ENCODE measurements around the gene TOX2. TPM values are rescaled to one million over a fixed set of nuclear protein-coding genes. Genes with fewer than 3 reads are reported as not detected.

Gene TOX2
- total and polyA plus RNA-seq, 10 donors: 1.1 to 6.4 (median 5.0) TPM

DNA sequence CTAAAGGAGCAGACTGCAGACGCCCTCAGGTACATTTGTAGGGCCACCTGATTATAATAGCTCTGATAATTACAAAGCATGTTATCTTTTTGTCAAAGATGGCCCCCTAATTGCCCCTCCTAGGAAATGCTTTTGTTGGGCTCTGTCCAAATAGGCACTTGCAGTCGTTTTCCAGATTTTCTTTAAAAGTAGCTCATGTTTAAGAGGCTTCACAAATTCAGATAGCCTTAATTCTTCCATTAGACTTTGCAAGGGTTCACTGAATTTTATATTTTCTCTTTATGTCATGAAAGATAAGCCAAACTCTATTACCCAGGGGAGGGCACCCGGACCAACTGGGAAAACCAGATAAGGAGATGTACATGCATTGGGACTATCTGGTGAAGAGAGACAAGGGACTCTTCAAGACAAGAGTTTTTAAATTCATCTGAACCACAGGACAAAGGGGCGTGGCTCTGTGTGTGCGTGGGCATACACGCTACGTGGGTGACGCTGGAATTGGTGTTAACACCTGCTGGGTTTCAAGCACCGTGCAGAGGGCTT lies 95.6 kb downstream of the TOX2 start:
- WGBS, 5 donors: 61 to 76% (median 67%) methylated on average over 9 of the region's 9 CpGs
- no peak overlapping the region for H3K27ac ChIP-seq
- H3K27me3 ChIP-seq (replicated peaks in 1 of 7): peaks cover 0 to 26% (median 0%) of the 10 kb centered on the region in 7 donors
- H3K4me1 ChIP-seq: peaks cover 0 to 18% (median 11%) of the 10 kb centered on the region in 6 donors
- intact Hi-C loops (cut with DNase I; ENCODE audit: low total_unique reads): no loop called here
- DNase-seq: no peak
- TF ChIP-seq POLR2AphosphoS5 (IDR thresholded peaks at IDR 0.05) (no peak), POLR2A (IDR thresholded peaks at IDR 0.05) (no peak)
- TF ChIP-seq, protein P1, sequence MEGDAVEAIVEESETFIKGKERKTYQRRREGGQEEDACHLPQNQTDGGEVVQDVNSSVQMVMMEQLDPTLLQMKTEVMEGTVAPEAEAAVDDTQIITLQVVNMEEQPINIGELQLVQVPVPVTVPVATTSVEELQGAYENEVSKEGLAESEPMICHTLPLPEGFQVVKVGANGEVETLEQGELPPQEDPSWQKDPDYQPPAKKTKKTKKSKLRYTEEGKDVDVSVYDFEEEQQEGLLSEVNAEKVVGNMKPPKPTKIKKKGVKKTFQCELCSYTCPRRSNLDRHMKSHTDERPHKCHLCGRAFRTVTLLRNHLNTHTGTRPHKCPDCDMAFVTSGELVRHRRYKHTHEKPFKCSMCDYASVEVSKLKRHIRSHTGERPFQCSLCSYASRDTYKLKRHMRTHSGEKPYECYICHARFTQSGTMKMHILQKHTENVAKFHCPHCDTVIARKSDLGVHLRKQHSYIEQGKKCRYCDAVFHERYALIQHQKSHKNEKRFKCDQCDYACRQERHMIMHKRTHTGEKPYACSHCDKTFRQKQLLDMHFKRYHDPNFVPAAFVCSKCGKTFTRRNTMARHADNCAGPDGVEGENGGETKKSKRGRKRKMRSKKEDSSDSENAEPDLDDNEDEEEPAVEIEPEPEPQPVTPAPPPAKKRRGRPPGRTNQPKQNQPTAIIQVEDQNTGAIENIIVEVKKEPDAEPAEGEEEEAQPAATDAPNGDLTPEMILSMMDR (IDR thresholded peaks at IDR 0.05 in 8 of 11, conservative IDR thresholded peaks at IDR 0.05 in 3 of 11): no peak
- no peak overlapping the region for H3K4me3 ChIP-seq
- no peaks in the 10 kb centered on the region for H3K9me3 ChIP-seq
- no peaks in the 10 kb centered on the region for H3K36me3 ChIP-seq

DNA sequence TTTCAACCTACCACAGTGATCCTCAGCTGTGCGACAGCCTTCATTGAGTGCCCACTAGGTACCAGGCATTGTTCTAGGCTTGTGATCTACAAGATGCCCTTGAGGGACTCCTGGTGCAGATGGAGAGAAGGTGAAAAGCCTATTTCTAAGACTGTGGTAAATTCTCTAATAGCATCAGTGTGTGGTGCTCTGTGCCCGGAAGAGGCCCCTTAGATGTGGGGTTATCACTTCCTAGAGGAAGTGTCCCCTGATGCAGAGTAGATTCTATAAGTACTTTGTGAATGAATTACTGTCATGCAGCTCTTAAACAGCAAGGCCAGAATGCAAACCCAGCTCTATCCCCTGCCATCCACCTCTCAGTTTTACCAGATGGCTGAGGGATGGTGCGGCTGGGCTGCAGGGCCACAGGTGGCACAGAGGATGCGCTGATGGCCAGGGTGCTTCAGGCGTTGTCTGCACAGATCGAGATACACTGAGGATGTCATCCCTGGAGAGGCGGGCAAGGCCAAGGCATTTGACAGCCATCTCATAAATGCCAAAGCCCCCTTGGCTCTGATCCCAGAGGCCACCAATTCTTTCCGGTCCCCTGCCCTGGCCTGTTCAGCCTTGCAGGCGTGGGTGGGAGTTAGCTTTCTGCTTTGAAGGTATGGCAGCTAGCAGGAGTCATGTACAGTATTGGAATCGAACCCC lies 96.7 kb downstream of the TOX2 start:
- intact Hi-C loops (cut with DNase I; ENCODE audit: low total_unique reads): no loop called here
- TF ChIP-seq, protein P1 (IDR thresholded peaks at IDR 0.05 in 8 of 11, conservative IDR thresholded peaks at IDR 0.05 in 3 of 11): no peak
- TF ChIP-seq POLR2AphosphoS5 (IDR thresholded peaks at IDR 0.05): no peak
- TF ChIP-seq POLR2A (IDR thresholded peaks at IDR 0.05): no peak
- DNase-seq: no peak
- Histone ChIP-seq H3K36me3 (no peaks in the 10 kb centered on the region), H3K9me3 (no peaks in the 10 kb centered on the region), H3K27ac (no peak overlapping the region), H3K4me3 (no peak overlapping the region), H3K27me3 (replicated peaks in 1 of 7) (peaks cover 0 to 31% (median 0%) of the 10 kb centered on the region in 7 donors), H3K4me1 (peaks cover 0 to 18% (median 11%) of the 10 kb centered on the region in 6 donors)
- WGBS, 5 donors: 64 to 73% (median 67%) methylated on average over 9 to 10 of the region's 10 CpGs

DNA sequence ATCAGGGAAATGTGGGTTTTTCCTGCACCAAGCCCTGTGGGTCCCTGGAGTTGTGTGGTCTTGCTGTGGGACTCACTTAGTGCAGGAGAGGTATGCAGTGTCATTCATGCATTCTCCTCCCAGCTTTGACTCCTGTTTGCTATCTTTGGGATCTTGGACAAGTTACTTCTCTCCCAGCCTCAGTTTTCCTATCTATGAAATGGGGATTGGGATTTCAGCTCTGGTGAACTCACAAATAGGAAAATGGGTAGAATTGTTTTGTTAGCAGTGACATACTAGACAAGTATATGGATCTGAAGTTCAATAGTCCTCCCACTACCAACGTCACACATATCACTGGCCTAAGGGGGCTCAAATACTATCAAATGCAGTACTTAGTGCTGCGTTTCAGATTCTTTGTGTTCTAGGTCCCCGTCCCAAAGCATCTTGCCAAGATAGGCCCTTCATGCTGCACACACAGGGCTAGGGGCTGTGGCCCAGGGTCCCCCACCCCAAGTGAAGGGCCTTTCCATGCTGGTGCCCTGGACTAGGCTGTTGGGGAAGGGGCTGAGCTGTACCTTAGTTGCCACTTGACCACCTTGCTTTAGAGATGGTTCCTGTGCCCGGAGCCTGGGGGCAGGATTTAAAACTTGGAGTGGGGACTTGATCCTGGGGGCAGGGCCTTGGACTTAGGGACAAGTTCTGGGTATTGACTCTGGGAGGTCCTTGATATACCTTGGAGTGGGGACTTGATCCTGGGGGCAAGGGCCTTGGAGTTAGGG lies 98.0 kb downstream of the TOX2 start:
- intact Hi-C loops (cut with DNase I; ENCODE audit: low total_unique reads): no loop called here
- 90 to 95% (median 90%) methylated on average over 4 of the region's 4 CpGs for WGBS, 5 donors
- Histone ChIP-seq H3K27me3 (replicated peaks in 1 of 7) (peaks cover 0 to 44% (median 5%) of the 10 kb centered on the region in 7 donors), H3K4me1 (peaks cover 0 to 18% (median 11%) of the 10 kb centered on the region in 6 donors), H3K36me3 (no peaks in the 10 kb centered on the region), H3K4me3 (no peak overlapping the region), H3K9me3 (no peaks in the 10 kb centered on the region), H3K27ac (no peak overlapping the region)
- no peak for TF ChIP-seq POLR2AphosphoS5 (IDR thresholded peaks at IDR 0.05)
- DNase-seq: no peak

DNA sequence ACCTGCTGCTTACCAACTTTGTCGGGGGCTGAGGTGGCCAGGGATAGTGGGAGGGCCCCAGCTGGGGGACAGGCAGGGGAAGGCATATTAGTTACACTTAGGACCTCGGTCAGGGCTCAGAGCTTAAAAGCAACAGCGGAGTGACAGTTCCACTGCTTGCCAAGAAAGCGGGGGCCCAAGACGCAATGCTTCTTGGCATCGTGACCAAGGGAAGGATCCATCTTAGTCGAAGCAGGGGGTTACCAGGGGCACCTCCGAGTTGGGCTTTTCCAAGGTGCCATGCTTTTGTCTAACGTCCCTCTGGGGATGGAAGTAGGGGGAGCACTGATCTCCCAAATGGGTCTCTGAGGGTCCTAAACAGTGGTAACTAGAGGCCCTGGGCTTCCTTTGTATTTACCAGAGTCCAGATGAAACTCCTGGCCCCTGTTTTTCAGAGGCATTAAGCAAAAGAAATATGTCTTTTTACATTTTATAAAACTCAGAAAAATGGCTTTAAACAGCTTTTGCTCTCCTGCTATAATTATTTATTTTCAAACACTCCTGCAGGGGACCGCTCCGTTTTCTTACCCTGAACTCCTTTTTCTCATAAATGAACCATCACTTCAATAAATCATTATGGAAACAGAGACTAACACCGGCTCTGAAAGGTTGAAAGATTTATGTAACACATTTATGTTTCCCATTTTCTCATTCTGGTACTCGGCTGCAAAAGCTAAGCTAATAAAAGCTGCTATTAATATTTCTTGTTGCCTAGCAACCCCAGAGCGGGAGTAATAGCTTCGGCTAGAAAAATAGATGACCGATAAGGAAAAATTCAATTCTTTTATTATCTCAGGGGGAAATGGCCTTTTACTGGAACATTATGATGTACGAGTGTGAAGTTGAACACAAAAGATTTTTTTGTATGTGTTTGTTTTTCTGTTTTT lies 100.4 kb downstream of the TOX2 start:
- peaks cover 0 to 46% (median 5%) of the 10 kb centered on the region in 7 donors for H3K27me3 ChIP-seq (replicated peaks in 1 of 7)
- TF ChIP-seq, protein P1 (IDR thresholded peaks at IDR 0.05 in 8 of 11, conservative IDR thresholded peaks at IDR 0.05 in 3 of 11): no peak
- TF ChIP-seq POLR2A (IDR thresholded peaks at IDR 0.05) (no peak), POLR2AphosphoS5 (IDR thresholded peaks at IDR 0.05) (no peak)
- 61 to 71% (median 65%) methylated on average over 17 of the region's 17 CpGs for WGBS, 5 donors
- intact Hi-C loops (cut with DNase I; ENCODE audit: low total_unique reads): no loop called here
- no peak for DNase-seq
- no peak overlapping the region for H3K4me3 ChIP-seq
- H3K27ac ChIP-seq: no peak overlapping the region
- H3K9me3 ChIP-seq: no peaks in the 10 kb centered on the region
- peaks cover 0 to 36% (median 24%) of the 10 kb centered on the region in 6 donors for H3K4me1 ChIP-seq
- no peaks in the 10 kb centered on the region for H3K36me3 ChIP-seq
